Measurements from ENCODE around the gene SPATA13.

DNA sequence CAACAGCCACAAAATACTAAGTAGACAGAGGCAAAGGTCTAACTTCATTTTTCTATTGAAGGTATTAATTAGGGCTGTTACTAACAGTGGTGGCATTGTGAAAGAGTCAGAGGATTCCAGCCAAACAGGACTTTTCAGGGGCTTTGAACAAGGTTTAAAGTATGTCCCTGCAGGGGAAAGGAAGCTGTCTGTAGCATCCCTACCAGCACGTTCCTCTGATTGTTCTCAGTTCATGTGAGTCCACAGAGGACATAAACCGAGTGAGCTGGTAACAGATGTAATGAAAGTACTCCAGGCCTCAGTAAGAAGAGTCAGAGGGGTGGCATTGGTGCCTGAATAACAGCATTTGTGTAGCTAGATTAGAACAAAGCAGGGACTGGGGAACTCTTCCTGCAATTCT is 15.3 kb upstream of the SPATA13 start:
- TF ChIP-seq CTCF (IDR thresholded peaks at IDR 0.05) = no peak
- no peak for TF ChIP-seq POLR2AphosphoS5 (IDR thresholded peaks at IDR 0.05)
- no peak for TF ChIP-seq POLR2A (IDR thresholded peaks at IDR 0.05)
